ENCODE results near the gene SRGAP2B.
A peak's percentile ranks its signal among the peaks of the same experiment; 100 is the strongest.
"Not testable (repeated sequence)": the region's sequence is repeated elsewhere in the genome, so short reads cannot be mapped to it uniquely, and the experiment has no call there.

The SRGAP2B gene

DNA sequence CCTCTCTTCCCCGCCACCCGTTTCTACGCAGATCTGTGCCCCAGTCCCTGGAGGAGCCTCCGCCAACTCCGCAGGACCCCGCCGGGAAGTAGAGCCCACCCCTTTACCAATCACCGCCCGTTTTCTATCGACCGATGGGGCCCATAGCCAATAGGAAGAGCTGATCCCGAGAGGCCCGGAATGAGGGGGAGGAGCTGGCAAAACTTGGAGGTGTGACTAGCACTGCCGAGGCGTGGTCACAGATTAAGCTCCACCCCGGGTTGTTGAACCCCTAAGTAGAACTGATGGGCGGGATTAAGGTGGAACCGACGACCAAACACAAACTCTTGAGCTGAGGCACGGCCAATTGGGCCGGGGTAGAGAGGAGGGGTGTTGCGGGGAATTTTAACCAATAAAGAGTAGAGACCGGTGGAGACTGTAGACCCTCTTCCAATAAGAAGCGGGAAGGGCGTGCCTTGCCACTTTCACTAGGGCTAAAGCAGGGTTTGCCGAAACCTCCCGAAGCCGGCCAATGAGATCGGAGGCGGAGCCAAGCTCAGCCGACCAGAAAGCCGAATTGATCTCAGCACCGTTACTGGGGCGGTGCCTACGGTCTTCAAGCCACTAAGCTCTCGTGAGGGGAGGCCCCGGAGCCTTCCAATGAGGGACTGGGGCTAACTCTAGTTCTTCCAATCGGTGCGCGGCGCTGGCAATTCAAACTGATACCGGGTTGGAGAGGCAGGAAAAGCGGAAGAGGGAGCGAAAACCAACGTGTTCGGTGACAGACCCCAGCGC lies at the start of gene SRGAP2B, which contains the start of gene FAM72D:
Gene SRGAP2B, minus strand, starts transcription at position 45 of the 774 bp plus-strand sequence. CDS start 2,427 bp downstream, outside the sequence.
Gene FAM72D, plus strand, starts transcription at position 691 of the 774 bp plus-strand sequence. CDS start 874 bp downstream, outside the sequence.
- DNase-seq (ENCODE audit: low read depth in 2 of 2) = not testable (repeated sequence)

DNA sequence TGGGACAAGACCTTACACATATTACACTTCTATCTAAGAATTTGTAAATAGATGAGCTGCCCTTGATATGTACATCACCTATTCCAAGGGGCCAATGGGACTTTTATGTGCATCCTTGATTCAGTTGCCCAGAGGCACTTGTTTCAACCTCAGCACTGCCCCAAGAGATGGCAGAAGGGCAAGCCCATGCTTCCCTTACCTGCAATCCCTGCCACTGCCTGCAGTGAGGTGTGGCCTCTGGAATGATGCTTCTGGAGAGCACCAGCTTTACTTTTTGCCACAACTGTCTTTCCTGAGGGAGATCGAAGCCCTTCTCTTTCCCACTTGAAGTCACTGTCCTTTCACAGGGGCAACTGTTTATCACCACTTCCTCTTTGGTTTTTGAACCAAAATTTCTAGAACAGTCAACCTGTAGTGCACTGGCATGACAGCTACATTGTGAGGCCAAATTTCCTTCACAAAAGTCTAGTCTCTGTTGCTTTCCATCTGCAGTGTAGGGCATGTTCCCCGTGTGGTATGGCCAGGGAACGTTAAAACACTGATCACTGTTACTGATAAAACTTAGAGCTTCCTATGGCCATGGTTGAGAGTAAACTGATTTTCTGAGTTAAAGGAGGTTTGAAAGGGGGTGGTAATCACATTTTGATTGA lies 49.3 kb upstream of the SRGAP2B start:
- not testable (repeated sequence) for DNase-seq (ENCODE audit: low read depth in 2 of 2)

DNA sequence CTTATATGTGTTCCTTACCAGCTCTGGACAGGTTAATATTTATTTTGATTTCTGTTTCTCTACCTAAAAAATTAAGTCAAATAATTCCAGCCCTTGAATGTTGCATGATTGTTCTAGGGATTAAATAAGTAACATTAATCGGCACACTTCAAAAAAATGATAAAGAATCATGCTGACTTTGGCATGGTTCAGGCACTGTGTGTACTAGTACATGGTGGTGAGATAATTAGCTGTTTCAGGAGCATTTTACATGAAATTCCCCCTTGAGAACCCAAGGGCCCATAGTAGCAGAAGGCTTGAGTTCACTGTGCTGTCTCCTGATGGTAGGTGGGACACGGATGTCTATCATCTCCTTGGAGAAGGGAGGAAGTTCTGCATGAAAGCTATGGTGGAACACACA lies 45.4 kb upstream of the SRGAP2B start:
- DNase-seq (ENCODE audit: low read depth in 2 of 2) = not testable (repeated sequence)

DNA sequence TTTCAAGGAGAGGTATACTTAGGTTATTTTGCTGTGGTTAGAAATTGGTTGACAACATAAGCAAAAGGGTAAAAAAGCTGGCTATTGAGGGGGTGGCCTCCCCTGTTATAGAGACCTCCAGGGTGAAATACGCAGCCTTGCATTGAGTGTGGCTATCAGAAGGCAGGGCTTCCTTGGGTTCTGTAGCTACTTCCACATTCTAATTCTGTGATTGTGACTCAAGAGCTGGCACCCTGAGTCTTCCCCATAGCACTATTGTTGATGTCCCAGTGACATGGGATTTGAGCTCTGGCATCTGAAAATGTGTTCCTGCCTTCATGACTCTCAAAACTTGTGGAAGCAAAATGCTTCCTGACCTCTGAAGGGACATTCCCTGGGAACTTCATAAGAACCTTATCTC lies 39.3 kb upstream of the SRGAP2B start:
- DNase-seq (ENCODE audit: low read depth in 2 of 2) = not testable (repeated sequence)

DNA sequence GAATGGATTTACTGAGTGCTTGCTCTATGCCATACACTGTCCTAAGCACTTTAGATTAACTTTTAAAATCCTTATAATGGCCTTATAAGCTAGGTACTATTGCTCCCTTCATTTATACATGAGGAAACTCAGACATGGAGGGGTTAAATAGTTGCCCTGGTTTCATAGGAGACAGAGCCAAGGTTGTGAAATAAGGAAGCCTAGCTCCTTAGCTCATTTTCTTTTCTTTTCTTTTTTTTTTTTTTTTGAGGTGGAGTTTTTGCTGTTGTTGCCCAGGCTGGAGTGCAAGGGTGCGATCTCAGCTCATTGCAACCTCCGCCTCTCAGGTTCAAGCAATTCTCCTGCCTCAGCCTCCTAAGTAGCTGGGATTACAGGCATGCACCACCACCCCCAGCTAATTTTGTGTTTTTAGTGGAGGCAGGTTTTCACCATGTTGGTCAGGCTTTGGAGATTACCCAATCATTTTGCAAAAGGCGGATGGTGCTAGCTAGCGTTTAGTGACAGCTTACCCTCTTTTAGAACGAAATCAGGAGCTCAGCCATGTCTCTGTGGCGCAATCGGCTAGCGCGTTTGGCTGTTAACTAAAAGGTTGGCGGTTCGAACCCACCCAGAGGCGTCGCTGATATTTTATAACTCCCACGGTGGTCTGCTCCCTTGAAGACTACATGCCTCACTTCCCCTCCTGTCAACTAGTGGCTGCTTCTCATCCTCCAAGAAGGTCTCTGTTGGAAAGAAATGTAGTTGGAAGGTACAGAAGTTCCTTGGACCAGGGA lies 33.8 kb upstream of the SRGAP2B start:
- DNase-seq (ENCODE audit: low read depth in 2 of 2) = not testable (repeated sequence)

DNA sequence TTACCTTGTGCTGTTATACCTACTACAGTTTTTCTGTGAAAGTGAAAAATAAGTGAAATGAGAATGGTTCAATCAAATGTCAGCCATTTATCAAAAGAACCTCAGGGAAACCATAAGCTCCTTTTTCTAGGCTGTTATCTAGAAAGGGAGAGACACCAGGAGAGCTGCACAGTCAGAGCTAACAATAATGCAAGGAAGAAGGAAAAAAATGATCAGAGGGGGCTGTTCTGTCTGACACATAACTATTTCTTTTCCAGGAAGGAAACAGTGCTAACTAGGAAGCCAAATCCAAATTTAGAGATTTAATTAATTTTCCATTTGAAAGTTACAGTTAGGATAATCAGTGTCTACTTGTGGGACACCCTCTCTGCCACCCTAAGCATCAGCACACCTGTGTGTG lies 32.0 kb upstream of the SRGAP2B start:
- not testable (repeated sequence) for DNase-seq (ENCODE audit: low read depth in 2 of 2)

DNA sequence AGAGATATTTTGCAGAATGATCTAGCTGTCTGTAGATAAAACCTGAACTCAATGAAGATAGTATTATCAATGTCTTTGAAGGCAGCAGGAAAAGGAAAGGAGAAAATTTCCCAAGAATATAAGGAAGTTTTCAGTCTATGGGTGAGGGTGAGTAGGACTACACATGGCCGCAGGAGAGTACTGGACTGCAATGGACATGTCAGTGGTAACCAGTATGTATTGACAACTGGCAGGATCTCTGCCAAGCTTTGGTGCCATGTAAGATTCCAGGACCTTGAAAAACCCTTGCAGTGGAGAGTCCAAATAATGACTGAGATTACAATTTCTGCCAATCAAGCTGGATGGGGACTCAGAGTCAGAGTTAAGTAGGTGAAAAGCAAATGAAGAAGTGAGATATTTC lies 30.0 kb upstream of the SRGAP2B start:
- DNase-seq (ENCODE audit: low read depth in 2 of 2) = not testable (repeated sequence)

DNA sequence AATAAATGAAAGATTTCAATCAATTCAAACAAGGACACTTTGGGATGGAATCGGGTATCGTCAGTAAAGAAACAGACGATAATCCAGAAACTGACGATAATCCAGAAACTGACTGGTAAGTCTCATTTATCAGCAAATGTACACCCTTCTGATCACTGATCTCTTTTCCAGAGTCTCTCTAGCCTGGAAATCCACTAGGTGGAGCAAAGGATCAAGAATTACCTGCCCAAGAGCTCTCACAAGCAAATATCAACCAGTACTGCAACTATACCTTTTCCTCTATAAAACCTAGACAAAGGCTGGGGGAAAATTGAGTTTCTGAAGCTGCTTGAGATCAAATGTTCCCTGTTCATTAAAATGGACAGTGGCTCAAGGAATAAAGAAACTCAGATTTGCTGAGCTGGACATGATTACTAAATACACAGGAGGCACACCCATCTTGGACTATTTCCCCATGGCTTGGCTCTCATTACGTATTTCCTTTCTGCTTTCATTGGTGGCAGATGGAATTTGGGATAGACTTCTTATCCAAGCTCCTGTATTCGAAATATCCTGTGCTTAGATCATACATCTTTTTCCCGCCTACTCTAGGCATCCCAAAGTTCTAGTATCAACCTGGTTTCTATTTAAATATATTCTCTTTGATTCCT lies 29.0 kb upstream of the SRGAP2B start:
- DNase-seq (ENCODE audit: low read depth in 2 of 2) = not testable (repeated sequence)

DNA sequence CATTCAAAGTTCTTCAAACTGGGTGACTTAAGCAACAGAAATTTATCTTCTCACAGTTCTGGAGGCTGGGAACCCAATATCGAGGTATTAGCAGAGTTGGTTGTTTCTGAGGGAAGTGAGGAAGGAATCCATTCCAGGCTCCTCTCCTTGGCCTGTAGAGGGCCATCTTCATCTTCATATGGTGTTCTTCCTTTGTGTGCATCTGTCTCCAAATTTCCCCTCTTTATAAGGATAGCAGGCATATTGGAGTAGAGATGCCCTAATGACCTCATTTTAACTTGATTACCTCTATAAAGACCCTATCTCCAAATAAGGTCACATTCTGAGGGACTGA lies 27.9 kb upstream of the SRGAP2B start:
- not testable (repeated sequence) for DNase-seq (ENCODE audit: low read depth in 2 of 2)

DNA sequence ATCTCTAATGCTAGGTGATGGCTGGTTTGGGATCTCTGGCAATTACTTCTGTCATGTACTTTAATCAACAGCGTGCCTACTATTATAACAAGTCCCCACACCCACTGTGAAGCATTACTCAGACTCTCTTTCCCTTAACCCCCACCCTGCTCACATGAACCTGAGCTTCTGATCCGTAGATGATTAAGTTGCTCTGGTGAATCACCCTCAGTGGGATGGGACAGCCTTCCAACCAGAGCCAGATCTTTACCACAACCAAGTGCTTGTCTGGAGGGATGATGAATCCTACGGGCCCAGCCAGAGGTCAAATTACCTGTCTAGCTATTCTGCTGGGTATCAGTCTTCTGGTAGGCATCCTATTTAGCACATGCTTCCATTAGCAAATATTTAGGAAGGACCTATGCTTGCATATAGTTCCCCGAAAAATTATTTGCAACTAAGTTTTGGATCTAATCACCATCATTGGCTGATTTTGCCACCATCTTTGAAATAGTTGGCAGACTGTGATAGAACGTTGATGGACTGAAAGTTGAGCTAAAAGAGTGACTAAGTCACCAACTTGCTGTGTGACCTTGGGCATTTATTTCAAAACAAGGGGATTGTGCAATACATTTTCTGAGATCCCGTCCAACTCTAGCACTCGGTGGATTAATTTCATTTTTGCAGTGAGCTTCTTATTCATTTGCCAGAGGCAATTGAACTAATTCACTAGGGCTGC lies 27.4 kb upstream of the SRGAP2B start:
- not testable (repeated sequence) for DNase-seq (ENCODE audit: low read depth in 2 of 2)

DNA sequence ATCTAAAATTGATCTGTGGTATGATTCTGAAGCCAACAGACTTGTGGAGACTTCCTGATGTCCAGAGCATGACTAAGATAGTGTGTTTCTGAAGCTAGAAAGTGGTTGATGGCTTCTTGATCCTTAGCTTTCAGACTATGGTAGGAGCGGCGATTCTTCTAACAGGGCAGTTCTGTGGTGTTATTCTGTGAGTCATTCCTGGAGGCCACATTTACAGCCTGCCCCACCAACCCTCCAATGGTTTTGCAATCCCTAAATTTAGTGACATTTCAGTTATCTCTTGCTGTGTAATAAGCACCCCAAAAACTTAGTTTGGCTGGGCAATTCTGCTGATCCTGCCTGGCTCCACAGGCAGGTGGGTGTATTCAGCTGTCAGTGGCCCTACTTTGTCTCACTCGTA lies 24.7 kb upstream of the SRGAP2B start:
- DNase-seq (ENCODE audit: low read depth in 2 of 2) = not testable (repeated sequence)

DNA sequence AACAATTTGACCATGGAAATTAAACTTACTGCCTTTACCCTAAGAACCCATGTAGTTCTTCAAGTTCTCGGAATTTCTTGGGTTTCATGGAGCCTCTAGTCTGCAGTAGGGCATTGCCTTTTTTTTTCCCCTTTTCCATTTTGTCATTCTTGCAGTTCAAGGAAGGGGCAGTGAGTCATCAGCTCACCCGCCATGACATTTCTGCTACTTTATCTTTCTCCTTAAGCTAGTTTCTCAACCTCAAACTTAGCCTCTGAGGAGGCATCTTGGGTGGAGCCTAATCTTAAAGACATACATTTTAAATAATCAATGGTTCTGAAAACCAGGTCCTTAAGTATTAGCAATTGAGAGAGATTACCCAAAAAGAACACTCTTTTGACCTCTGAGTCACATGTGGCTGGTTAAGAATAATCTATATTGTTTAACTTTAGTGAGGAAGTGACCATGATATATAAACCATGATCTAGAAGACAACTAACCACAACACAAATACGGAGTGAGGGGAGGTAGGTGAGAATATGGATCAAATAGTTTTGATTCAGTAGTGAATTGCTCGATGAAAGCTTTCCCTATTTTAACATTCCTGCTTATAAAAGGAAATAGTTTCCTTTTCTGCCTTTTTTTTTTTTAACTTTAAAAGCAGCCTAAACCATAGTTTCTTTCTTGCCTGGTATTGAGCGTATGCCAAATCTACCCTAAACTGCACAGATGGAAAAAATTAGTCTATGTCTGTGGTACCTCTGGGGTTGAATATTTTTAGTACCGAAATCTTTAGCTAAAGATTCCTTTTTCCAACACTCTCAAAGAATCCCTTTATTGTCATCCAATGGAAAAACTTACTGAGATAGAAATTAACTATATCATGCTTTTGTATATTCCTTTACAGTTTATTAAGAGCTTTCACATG lies 20.7 kb upstream of the SRGAP2B start:
- not testable (repeated sequence) for DNase-seq (ENCODE audit: low read depth in 2 of 2)

DNA sequence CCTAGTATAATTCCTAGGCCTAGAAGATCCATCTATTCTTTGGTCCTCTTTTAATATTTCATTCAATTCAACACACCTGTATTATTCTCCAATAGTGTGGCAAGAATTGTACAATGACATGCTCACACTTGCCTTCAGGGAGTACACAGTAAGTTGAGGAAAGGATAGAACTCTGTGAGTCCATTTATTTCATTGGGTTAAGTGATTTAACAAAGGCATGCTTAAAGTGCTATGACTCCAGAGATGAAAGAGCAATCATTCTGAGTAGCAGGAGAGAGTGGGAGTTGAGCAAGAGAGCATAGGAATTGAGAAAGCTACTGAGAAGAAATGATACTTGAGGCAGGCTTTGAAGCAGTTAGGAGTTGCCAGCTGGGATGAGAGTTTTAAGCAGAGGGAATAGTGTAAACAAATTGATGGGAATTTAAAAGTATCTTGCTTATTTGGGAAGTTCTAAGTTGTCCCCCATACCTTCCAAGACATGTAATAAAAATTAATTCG lies 19.5 kb upstream of the SRGAP2B start:
- DNase-seq (ENCODE audit: low read depth in 2 of 2) = not testable (repeated sequence)

DNA sequence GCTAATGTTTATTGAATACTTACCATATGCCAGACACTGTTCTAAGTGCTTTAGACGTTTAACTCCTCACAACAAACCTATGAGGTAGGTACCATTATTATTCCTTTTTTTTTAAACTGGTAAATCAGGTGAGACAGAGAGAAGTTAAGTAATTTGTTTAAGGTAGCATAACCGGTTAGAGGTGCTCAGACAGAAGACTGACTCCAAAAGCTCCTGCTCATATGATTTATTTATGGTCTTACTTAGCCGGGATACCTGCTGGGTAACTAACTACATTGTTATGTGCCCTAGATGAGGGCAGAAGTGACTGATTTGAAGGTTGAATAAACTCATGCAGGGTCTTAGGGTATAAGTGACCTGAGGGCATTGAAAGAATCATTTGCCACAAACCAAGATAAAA lies 17.6 kb upstream of the SRGAP2B start:
- not testable (repeated sequence) for DNase-seq (ENCODE audit: low read depth in 2 of 2)

DNA sequence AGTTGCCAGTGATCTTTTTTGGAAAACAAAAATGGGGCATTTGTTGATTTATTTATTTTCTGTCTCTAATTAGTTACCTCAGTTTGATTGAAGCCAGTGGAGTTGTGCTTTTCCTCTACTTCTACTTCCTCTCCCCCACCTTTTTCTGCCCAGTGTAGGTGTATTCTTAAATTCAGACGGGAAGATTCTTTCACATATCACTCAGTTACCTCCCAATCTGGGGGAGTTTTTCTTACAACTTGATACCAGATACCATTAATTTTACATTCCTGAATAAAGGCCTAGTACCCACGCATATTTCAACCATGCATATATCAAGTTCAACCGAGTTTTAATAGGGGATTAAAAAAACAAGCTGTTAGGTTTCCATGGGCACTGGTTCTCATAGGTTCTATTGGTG lies 16.5 kb upstream of the SRGAP2B start:
- not testable (repeated sequence) for DNase-seq (ENCODE audit: low read depth in 2 of 2)

DNA sequence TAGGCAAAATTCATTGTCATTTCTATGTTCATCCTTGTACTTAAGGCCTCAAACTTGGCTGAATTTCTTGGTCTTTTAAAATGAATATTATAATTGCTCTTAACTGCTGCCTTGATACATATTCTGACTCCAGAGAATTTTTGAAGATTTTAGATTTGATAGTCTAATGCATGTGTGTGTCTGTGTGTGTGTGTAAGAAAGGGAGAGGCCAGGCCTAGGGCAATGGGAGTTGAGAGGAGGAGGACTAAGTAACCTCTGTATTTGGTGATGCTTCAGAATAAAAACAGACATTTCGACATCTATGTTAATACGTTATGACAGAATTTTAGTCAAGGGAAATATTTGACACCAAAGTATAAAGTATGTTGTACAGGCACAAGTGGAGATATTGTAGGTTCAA lies 8.2 kb upstream of the SRGAP2B start:
- DNase-seq (ENCODE audit: low read depth in 2 of 2) = not testable (repeated sequence)

DNA sequence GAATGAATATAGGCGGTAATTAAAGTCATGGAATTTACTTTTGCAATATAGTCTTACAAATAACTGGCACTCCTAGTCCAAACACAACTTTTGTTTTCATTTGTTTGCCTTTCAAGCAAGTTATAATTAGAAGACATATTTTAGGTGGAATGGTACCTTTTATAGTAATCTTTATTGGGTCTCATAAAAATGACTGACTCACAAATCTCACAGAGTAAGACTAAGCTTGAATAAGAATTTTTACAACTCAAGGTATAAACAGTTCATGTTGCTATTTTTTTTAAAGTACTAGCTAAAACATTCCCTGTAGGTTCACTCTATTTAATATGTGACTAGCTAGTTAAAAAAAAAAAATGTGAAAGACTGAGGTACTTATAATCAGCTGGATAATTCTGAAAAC lies 6.6 kb upstream of the SRGAP2B start:
- not testable (repeated sequence) for DNase-seq (ENCODE audit: low read depth in 2 of 2)

DNA sequence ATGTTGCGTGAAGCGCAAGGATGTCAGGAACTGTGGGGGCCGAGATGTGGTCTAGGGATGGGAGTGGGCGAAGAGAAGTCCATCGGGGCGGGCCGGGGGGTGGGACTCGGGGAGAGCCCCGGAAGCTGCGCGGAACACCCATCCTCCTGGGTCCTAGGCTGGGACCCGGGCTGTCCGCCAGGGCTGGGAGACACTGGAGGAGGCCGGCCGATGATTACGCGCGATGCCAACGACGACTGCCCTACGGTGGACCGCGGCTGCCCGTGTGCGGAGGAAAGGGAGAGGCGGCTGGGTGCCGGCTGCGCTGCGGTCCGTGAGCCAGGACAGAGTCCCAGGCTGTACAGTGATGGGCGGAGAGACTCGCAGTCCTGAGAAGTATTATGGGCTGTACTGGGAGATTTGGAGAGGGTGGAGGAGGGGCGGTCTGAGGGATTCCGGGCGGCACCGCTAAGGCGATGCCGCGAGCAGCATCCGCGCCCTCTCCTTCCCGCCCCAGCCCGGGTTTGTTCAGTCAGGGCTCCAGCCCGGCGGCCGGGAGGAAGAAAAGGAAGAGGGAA lies 395 bp downstream of the SRGAP2B start:
- peak in 1 of 2 donors; percentile 0 for DNase-seq (ENCODE audit: low read depth in 2 of 2)

DNA sequence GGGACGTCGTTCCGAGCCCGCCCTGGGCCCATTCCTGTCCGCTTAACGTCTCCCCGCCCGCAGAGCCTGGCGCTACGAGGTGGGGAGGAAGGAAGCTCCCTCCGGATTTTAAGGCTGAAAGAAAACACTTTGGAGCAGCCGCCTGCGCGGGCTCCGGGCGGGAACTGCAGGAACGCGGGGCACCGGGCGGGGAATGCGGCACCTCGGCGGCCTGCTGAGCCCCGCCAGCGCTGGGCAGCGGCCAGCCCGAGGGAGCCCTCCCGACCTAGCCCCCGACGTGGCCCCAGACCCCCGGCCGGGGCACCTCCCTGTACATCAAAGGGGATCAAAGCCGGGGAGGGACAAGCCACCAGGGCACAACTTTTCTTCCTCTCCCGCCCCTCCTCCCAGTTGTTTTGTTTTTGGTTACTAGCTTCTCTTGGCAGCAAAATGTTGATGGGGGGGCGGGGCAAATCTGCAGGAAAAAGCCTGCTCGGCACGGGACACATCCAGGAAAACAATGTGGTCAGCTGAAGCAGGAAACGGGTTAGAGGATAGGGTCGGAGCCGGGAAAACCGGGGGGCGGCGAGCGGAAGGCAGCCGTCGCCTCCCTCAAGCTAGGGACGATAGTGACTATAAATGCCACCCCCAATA lies 1.5 kb downstream of the SRGAP2B start:
- DNase-seq (ENCODE audit: low read depth in 2 of 2) = peak in 1 of 2 donors; percentile 0
